C4-2B (cell line): Measurements from ENCODE around the gene MROH2B.
A peak's percentile ranks its signal among the peaks of the same experiment; 100 is the strongest.
"Not testable (repeated sequence)": the region's sequence is repeated elsewhere in the genome, so short reads cannot be mapped to it uniquely, and the experiment has no call there.

Experiments
- H3K27ac ChIP-seq: fragments of 450-650 bp; 2 replicates; pipeline ENCODE4 v1.5.1; 2017
- ZFX ChIP-seq: fragments of 450-650 bp; IDR thresholded peaks from 2 replicates; pipeline ENCODE4 v1.6.1; 2017
- TF ChIP-seq, protein P1 (sequence below): fragments of 450-650 bp; conservative IDR thresholded peaks from 2 replicates; pipeline ENCODE4 v1.5.1; 2017; ENCODE audit warnings: mild to moderate bottlenecking

The MROH2B gene

GRCh38 chr5:41022600-41022999 is 48.5 kb downstream of the MROH2B start:
- not testable (repeated sequence) for H3K27ac ChIP-seq
- TF ChIP-seq, protein P1, sequence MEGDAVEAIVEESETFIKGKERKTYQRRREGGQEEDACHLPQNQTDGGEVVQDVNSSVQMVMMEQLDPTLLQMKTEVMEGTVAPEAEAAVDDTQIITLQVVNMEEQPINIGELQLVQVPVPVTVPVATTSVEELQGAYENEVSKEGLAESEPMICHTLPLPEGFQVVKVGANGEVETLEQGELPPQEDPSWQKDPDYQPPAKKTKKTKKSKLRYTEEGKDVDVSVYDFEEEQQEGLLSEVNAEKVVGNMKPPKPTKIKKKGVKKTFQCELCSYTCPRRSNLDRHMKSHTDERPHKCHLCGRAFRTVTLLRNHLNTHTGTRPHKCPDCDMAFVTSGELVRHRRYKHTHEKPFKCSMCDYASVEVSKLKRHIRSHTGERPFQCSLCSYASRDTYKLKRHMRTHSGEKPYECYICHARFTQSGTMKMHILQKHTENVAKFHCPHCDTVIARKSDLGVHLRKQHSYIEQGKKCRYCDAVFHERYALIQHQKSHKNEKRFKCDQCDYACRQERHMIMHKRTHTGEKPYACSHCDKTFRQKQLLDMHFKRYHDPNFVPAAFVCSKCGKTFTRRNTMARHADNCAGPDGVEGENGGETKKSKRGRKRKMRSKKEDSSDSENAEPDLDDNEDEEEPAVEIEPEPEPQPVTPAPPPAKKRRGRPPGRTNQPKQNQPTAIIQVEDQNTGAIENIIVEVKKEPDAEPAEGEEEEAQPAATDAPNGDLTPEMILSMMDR: peak; percentile 11; the same call in 1 of the 2 replicates

DNA sequence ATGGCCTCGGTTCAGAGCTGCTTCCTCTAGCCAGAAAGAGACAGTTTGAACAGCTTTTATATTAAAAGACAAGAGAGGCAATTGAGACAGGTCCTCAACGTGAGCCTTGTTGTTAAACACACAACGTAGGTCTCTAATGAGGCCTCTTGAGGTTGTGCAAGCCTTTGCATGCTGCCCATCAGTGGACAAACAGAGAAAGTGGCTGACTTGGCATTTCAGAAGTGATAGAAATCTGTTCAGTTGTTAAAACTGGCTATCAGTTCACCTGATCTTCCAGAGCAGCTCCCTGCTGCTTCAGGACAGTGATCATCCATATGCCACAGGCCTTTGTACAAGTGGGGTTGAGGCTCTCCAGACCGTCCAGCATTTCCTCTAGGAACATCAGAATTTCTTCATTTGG is 58.8 kb downstream of the MROH2B start:
- no peak overlapping the region for H3K27ac ChIP-seq
- TF ChIP-seq ZFX: no peak
- TF ChIP-seq, protein P1: no peak

- H3K27ac ChIP-seq: no peak overlapping the region
- no peak for TF ChIP-seq ZFX
Measured at GRCh38 chr5:41010572-41010971, 60.6 kb downstream of the MROH2B start.

GRCh38 chr5:41009232-41009631 is 61.9 kb downstream of the MROH2B start:
- no peak overlapping the region for H3K27ac ChIP-seq
- no peak for TF ChIP-seq ZFX
- TF ChIP-seq, protein P1: no peak

DNA sequence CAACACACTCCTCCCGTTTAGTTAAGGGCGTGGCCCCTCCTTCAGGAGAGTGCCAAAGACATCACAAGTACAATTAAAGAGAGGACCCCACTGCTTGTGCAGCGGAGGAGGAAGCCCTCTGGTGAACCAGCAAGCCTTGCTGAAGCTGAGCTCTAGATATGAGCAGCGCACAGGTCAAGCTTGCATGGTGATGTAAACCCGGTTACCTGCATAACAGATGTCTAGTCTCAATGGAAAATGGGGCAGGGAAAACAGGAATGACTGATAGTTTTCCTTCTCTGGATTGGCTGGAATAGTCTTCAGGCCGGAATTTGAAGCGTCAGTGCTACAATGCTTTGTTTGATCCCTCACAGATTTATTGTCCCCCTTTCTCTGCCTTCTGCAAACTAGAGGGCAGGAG is 66.2 kb downstream of the MROH2B start:
- H3K27ac ChIP-seq: no peak overlapping the region
- TF ChIP-seq ZFX: no peak
- TF ChIP-seq, protein P1: no peak

- TF ChIP-seq ZFX: no peak
- TF ChIP-seq, protein P1: no peak
Measured at GRCh38 chr5:41003670-41004376, 67.3 kb downstream of the MROH2B start.

GRCh38 chr5:40999966-41000365 is 71.2 kb downstream of the MROH2B start:
- no peak overlapping the region for H3K27ac ChIP-seq
- TF ChIP-seq ZFX: no peak
- TF ChIP-seq, protein P1: no peak

More at GRCh38 chr5:41003670-41004376, 67.3 kb downstream of the MROH2B start:
- no peak overlapping the region for H3K27ac ChIP-seq

- H3K27ac ChIP-seq: no peak overlapping the region
- TF ChIP-seq, protein P1: no peak
- TF ChIP-seq ZFX: no peak
Measured at GRCh38 chr5:40999142-40999541, 72.0 kb downstream of the MROH2B start.
